Mesothelial cell of epicardium (in vitro differentiated cells): Measurements from ENCODE around the gene FBXO44. TPM values are rescaled to one million over a fixed set of nuclear protein-coding genes. Genes with fewer than 3 reads are reported as not detected.

Experiments
- DNase-seq, 2 experiments: peaks; one replicate each; pipeline ENCODE4 v3.0.0; 2021; ENCODE audit warnings: low spot score in 2 of 2; ENCODE audit not compliant: unreplicated experiment in 2 of 2
- H3K27ac Mint-ChIP-seq: 2 replicates; pipeline ENCODE4 v1.8.0; 2021; ENCODE audit warnings: mixed read lengths
- H3K27me3 Mint-ChIP-seq: 2 replicates; pipeline ENCODE4 v1.8.0; 2021; ENCODE audit warnings: low read depth, mixed read lengths
- H3K36me3 Mint-ChIP-seq: 2 replicates; pipeline ENCODE4 v1.8.0; 2021; ENCODE audit warnings: mixed read lengths
- H3K4me1 Mint-ChIP-seq: 2 replicates; pipeline ENCODE4 v1.8.0; 2021; ENCODE audit warnings: mixed read lengths
- H3K4me3 Mint-ChIP-seq: 2 replicates; pipeline ENCODE4 v1.8.0; 2021; ENCODE audit warnings: mild to moderate bottlenecking, moderate library complexity, mixed read lengths
- H3K9me3 Mint-ChIP-seq: 2 replicates; pipeline ENCODE4 v1.8.0; 2021; ENCODE audit warnings: mixed read lengths
- CTCF ChIP-seq: fragments of 200-600 bp; sonication (generic); IDR thresholded peaks from one replicate; pipeline ENCODE4 v1.5.0; 2021; ENCODE audit warnings: antibody characterized with exemption; ENCODE audit not compliant: unreplicated experiment
- total RNA-seq: library from RNA; stranded (reverse); gene quantifications from 3 replicates; pipeline ENCODE4 v1.2.1, GENCODE V29; 2021

FBXO44 gene
- total RNA-seq, 1 donor from 2014 or later: 39.4 TPM

GRCh38 chr1:11691302-11691914, 36.7 kb downstream of the FBXO44 start, which contains the start of gene DRAXIN:
TSS of gene DRAXIN (plus strand) at chr1:11691710. CDS start at chr1:11706259, 14,549 bp downstream.
- Mint-ChIP-seq H3K9me3 (no peaks in the 10 kb centered on the region), H3K27me3 (peaks cover 40% of the 10 kb centered on the region), H3K27ac (peak within 1 kb of the TSS; percentile 39), H3K36me3 (no peaks in the 10 kb centered on the region), H3K4me1 (peaks cover 15% of the 10 kb centered on the region), H3K4me3 (peak within 1 kb of the TSS; percentile 87)
- DNase-seq: peak in 1 of 2 experiments; percentile 61
- TF ChIP-seq CTCF: no peak

DNA sequence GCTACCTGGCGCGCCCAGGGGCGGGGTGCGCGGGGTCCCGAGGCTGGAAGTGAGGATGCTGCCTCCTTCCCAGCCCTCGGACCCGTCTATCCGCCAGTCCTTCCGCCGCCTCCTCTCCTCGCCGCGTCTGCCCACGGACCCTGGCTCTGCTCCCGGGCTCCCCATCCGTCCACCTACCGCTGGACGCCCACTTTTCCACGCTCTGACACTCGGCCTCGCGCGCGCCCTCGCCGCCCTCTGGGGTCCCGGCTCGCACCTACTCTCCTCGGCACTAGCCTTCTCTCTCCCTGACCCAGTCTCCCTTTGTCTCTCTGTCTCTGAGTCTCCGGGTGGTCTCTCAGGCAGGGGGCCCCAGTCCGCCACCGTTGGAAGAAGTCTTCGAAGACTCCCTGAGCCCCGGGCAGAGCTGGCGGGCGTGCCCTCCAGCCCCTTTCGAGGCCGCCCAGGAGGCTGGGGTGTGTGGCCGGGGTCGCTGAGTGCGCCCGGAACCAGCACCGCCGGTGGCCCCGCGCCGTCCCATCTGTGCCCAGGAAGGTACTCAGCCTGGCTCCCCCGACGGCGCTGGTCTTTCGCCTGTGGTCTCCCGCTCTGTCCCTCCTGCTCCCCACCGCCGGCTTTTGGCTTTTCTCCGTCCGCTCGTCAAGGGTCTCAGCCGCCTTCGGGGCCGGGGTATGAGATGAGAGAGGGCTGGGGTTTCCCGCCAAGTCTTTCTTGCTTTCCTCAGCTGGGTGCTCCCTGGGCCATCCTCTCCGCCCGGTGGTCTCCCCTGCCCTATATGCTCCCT, 37.4 kb downstream of the FBXO44 start:
- Mint-ChIP-seq H3K27me3 (peaks cover 40% of the 10 kb centered on the region), H3K9me3 (no peaks in the 10 kb centered on the region), H3K4me1 (peaks cover 15% of the 10 kb centered on the region), H3K4me3 (peak overlapping the region; percentile 71), H3K27ac (no peak overlapping the region), H3K36me3 (no peaks in the 10 kb centered on the region)
- no peak for DNase-seq
- no peak for TF ChIP-seq CTCF

DNA sequence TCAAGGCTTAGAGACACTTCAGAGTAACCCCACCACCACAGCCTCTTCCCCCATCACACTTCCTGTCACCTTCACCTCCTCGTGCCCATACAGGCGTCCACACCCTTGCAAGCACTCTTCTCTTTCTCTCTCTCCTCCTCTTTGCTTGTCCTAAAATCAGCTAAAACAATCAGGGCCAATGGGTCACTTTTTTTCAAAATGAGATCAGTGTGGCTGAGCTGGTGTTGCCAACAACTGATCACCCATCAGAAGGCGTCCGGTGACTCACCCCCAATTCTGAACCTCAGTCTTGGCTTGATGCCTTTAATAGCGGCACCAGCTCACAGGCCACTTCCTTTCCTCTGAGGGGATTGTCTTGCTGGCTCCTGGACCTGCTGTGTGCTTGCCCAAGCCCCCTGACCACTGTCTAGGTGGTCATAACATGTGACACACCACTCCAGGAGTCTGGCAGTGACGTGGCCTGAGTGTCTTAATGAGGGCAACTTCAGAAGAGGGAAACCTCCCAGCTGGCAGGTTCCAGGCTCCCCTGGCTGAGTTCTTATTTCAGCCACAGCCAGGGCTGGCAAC, 38.4 kb downstream of the FBXO44 start:
- no peak for TF ChIP-seq CTCF
- H3K4me3 Mint-ChIP-seq: peak overlapping the region; percentile 48
- peaks cover 15% of the 10 kb centered on the region for H3K4me1 Mint-ChIP-seq
- H3K27me3 Mint-ChIP-seq: peaks cover 40% of the 10 kb centered on the region
- H3K27ac Mint-ChIP-seq: no peak overlapping the region
- no peaks in the 10 kb centered on the region for H3K36me3 Mint-ChIP-seq
- DNase-seq: no peak
- H3K9me3 Mint-ChIP-seq: no peaks in the 10 kb centered on the region

DNA sequence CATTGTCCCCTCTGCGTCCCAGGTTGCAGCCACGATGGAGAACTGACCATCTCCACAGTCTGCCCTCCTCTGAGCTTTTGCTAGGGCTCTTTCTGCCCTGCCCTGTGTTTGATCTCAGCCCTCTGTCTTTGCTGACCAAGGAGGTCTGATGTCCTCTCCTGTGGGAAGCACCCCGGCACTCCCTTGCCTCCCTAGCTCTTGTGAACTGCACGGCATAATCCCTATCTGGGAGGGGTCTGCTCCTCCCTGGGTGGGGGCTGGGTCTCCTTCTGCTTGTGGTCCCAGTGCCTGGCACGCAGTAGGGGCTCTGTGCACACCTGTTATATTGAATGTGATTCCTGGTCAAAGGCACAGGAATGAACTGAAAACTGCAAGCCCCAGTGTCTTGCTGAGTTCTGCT, 39.2 kb downstream of the FBXO44 start:
- Mint-ChIP-seq H3K27me3 (peaks cover 40% of the 10 kb centered on the region), H3K9me3 (no peaks in the 10 kb centered on the region), H3K4me3 (no peak overlapping the region), H3K27ac (no peak overlapping the region), H3K4me1 (peaks cover 15% of the 10 kb centered on the region), H3K36me3 (no peaks in the 10 kb centered on the region)
- no peak for DNase-seq
- TF ChIP-seq CTCF: no peak

DNA sequence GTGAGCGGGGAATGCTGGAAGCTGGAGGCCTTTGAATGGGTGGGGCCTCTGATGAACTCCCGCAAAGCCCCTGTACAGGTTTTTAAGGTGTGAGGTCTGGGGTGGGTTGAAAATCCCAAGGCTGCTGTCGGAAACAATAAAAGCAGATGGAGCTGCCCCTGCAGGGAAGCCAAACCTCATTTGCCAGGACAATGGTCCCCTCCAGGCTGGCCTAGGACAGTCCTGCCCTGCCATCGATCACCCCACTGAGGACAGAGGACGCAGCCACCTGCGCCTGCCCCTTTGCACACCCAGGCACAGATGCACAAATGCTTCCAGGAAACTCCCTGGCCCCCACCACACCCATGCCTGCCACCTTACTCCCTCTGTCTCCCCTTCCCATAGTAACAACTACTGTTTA, 41.2 kb downstream of the FBXO44 start:
- H3K27ac Mint-ChIP-seq: no peak overlapping the region

More for the DNA sequence above, 41.2 kb downstream of the FBXO44 start:
- Mint-ChIP-seq H3K27me3 (peaks cover 27% of the 10 kb centered on the region), H3K4me3 (no peak overlapping the region), H3K9me3 (no peaks in the 10 kb centered on the region), H3K36me3 (no peaks in the 10 kb centered on the region), H3K4me1 (peaks cover 2% of the 10 kb centered on the region)
- no peak for DNase-seq
- TF ChIP-seq CTCF: no peak
